HG02763 (cell line): ENCODE results near the gene ARID3A.
"Not testable (repeated sequence)": the region's sequence is repeated elsewhere in the genome, so short reads cannot be mapped to it uniquely, and the experiment has no call there.

Source experiments
- ATAC-seq: cut with Tn5 transposase; IDR thresholded peaks from one replicate; pipeline ENCODE4 v1.9.1; 2021; ENCODE audit warnings: mild to moderate bottlenecking, moderate library complexity; ENCODE audit not compliant: unreplicated experiment

The ARID3A gene

GRCh38 chr19:1014161-1015060, 88.6 kb downstream of the ARID3A start:
- no peak for ATAC-seq

- ATAC-seq = no peak
These were observed 89.4 kb downstream of the ARID3A start for GRCh38 chr19:1015061-1015781.

- no peak for ATAC-seq
These were observed 90.2 kb downstream of the ARID3A start for GRCh38 chr19:1015782-1016646.

- ATAC-seq = no peak
These were observed 90.8 kb downstream of the ARID3A start for GRCh38 chr19:1016647-1017114.

GRCh38 chr19:1017115-1017905, 91.5 kb downstream of the ARID3A start:
- ATAC-seq = no peak

GRCh38 chr19:1017906-1018305, 92.1 kb downstream of the ARID3A start:
- ATAC-seq = no peak

GRCh38 chr19:1018393-1018792, 92.6 kb downstream of the ARID3A start:
- no peak for ATAC-seq

GRCh38 chr19:1018932-1019615, 93.2 kb downstream of the ARID3A start:
- ATAC-seq = no peak

- ATAC-seq = no peak
These were observed 93.8 kb downstream of the ARID3A start for GRCh38 chr19:1019616-1019961.

- ATAC-seq = no peak
These were observed 94.4 kb downstream of the ARID3A start for GRCh38 chr19:1019980-1020867.

- ATAC-seq = peak; percentile 81
These were observed 95.1 kb downstream of the ARID3A start, which contains the start of gene TMEM259 for GRCh38 chr19:1020868-1021425. TMEM259 (minus strand) TSS chr19:1021123; CDS start chr19:1020996, 127 bp downstream.

GRCh38 chr19:1023883-1024188, 98.0 kb downstream of the ARID3A start:
- ATAC-seq = not testable (repeated sequence)

GRCh38 chr19:1025080-1025479, 99.2 kb downstream of the ARID3A start:
- not testable (repeated sequence) for ATAC-seq
